ENCODE results near the gene PSD2.

- TF ChIP-seq CTCF (IDR thresholded peaks at IDR 0.05) (no peak), EZH2 (IDR thresholded peaks at IDR 0.05; ENCODE audit: borderline replicate concordance, insufficient read depth, low read depth, low read length, poor library complexity, severe bottlenecking) (no peak)
These were observed 8.4 kb upstream of the PSD2 start for GRCh38 chr5:139787257-139787567.
